ENCODE measurements around the gene PYGL. TPM values are rescaled to one million over a fixed set of nuclear protein-coding genes. Genes with fewer than 3 reads are reported as not detected.

The PYGL gene
- total and polyA plus RNA-seq, 2 experiments from 2014 or later, result 57.6 to 93.8 TPM

DNA sequence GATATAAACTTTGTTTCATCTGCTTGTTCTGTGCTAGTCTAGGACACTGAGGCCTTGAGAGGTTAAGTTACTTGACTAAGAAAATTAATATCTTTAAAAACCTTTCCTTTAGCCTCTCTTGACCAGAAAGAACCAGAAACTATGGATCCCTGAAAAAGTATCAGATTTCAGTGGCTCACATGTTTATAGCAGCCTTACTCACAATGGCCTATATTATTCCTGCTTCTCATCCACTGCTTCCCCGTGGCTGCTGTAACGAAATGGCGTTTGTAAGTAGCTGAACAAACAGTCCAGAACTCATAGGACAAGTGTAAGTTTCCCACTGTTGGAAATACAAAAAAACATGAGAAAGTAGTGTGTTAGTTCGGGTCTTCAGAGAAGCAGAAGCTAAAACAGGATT lies 3.2 kb upstream of the PYGL start:
- no peak overlapping the region for H3K4me3 ChIP-seq
- H3K9me2 ChIP-seq (ENCODE audit: insufficient read depth), result no peaks in the 10 kb centered on the region; the same call in 1 of the 2 replicates
- H2AFZ ChIP-seq, result peak overlapping the region; percentile 7; the same call in 1 of the 2 replicates
- Mint-ChIP-seq H3K4me3 (no peak overlapping the region), H3K27ac (no peak overlapping the region), H3K4me1 (peaks cover 12% of the 10 kb centered on the region), H3K9me3 (no peaks in the 10 kb centered on the region; the same call in 2 of the 3 replicates), H3K36me3 (ENCODE audit: low read depth) (no peaks in the 10 kb centered on the region; the same call in 2 of the 3 replicates), H3K27me3 (ENCODE audit: insufficient read depth, low read depth, poor library complexity) (peaks cover 9% of the 10 kb centered on the region)
- H3K36me3 ChIP-seq (ENCODE audit: insufficient read depth), result no peaks in the 10 kb centered on the region
- ATAC-seq, result no peak
- no peak overlapping the region for H3K4me2 ChIP-seq
- H3K4me1 ChIP-seq (ENCODE audit: insufficient read depth), result peaks cover 11% of the 10 kb centered on the region
- no peaks in the 10 kb centered on the region for H4K20me1 ChIP-seq (replicated peaks; ENCODE audit: insufficient read depth)
- 0 out of 2 replicates have a peak, but pooled peaks cover 5% of the 10 kb centered on the region for H3F3A ChIP-seq (replicated peaks; ENCODE audit: low read depth)
- H3K27me3 ChIP-seq (ENCODE audit: insufficient read depth), result peaks cover 8% of the 10 kb centered on the region; the same call in 1 of the 2 replicates
- H3K79me2 ChIP-seq (replicated peaks; ENCODE audit: insufficient read depth), result no peaks in the 10 kb centered on the region
- H3K27ac ChIP-seq (ENCODE audit: low read depth), result no peak overlapping the region
- no peak for DNase-seq (ENCODE audit: low spot score)
- no peak for TF ChIP-seq NANOG (IDR thresholded peaks at IDR 0.05; ENCODE audit: borderline replicate concordance)
- TF ChIP-seq CTCF (conservative IDR thresholded peaks at IDR 0.05; ENCODE audit: low read depth in 2 of 2), result no peak
- TF ChIP-seq, protein P1, sequence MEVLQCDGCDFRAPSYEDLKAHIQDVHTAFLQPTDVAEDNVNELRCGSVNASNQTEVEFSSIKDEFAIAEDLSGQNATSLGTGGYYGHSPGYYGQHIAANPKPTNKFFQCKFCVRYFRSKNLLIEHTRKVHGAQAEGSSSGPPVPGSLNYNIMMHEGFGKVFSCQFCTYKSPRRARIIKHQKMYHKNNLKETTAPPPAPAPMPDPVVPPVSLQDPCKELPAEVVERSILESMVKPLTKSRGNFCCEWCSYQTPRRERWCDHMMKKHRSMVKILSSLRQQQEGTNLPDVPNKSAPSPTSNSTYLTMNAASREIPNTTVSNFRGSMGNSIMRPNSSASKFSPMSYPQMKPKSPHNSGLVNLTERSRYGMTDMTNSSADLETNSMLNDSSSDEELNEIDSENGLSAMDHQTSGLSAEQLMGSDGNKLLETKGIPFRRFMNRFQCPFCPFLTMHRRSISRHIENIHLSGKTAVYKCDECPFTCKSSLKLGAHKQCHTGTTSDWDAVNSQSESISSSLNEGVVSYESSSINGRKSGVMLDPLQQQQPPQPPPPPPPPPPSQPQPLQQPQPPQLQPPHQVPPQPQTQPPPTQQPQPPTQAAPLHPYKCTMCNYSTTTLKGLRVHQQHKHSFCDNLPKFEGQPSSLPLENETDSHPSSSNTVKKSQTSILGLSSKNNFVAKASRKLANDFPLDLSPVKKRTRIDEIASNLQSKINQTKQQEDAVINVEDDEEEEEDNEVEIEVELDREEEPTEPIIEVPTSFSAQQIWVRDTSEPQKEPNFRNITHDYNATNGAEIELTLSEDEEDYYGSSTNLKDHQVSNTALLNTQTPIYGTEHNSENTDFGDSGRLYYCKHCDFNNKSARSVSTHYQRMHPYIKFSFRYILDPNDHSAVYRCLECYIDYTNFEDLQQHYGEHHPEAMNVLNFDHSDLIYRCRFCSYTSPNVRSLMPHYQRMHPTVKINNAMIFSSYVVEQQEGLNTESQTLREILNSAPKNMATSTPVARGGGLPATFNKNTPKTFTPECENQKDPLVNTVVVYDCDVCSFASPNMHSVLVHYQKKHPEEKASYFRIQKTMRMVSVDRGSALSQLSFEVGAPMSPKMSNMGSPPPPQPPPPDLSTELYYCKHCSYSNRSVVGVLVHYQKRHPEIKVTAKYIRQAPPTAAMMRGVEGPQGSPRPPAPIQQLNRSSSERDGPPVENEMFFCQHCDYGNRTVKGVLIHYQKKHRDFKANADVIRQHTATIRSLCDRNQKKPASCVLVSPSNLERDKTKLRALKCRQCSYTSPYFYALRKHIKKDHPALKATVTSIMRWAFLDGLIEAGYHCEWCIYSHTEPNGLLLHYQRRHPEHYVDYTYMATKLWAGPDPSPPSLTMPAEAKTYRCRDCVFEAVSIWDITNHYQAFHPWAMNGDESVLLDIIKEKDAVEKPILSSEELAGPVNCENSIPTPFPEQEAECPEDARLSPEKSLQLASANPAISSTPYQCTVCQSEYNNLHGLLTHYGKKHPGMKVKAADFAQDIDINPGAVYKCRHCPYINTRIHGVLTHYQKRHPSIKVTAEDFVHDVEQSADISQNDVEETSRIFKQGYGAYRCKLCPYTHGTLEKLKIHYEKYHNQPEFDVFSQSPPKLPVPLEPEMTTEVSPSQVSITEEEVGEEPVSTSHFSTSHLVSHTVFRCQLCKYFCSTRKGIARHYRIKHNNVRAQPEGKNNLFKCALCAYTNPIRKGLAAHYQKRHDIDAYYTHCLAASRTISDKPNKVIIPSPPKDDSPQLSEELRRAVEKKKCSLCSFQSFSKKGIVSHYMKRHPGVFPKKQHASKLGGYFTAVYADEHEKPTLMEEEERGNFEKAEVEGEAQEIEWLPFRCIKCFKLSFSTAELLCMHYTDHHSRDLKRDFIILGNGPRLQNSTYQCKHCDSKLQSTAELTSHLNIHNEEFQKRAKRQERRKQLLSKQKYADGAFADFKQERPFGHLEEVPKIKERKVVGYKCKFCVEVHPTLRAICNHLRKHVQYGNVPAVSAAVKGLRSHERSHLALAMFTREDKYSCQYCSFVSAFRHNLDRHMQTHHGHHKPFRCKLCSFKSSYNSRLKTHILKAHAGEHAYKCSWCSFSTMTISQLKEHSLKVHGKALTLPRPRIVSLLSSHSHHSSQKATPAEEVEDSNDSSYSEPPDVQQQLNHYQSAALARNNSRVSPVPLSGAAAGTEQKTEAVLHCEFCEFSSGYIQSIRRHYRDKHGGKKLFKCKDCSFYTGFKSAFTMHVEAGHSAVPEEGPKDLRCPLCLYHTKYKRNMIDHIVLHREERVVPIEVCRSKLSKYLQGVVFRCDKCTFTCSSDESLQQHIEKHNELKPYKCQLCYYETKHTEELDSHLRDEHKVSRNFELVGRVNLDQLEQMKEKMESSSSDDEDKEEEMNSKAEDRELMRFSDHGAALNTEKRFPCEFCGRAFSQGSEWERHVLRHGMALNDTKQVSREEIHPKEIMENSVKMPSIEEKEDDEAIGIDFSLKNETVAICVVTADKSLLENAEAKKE (CRISPR knock-in tag; IDR thresholded peaks at IDR 0.05), result no peak
- TF ChIP-seq POLR2AphosphoS5 (IDR thresholded peaks at IDR 0.05; ENCODE audit: low read depth), result no peak
- no peak for TF ChIP-seq ZNF331 (CRISPR knock-in tag; IDR thresholded peaks at IDR 0.05; ENCODE audit: low read depth)
- TF ChIP-seq CREB1 (CRISPR knock-in tag; IDR thresholded peaks at IDR 0.05; ENCODE audit: low read depth), result no peak
- no peak for TF ChIP-seq EZH2 (IDR thresholded peaks at IDR 0.05; ENCODE audit: low read depth, unreplicated experiment)
- no peak for TF ChIP-seq JUNB (IDR thresholded peaks at IDR 0.05; ENCODE audit: unreplicated experiment)
- no peak for TF ChIP-seq ZNF114 (CRISPR knock-in tag; IDR thresholded peaks at IDR 0.05)
- TF ChIP-seq STAT1 (IDR thresholded peaks at IDR 0.05; ENCODE audit: unreplicated experiment), result no peak
- TF ChIP-seq EZH2phosphoT487 (IDR thresholded peaks at IDR 0.05; ENCODE audit: unreplicated experiment), result no peak
- TF ChIP-seq, protein P2, sequence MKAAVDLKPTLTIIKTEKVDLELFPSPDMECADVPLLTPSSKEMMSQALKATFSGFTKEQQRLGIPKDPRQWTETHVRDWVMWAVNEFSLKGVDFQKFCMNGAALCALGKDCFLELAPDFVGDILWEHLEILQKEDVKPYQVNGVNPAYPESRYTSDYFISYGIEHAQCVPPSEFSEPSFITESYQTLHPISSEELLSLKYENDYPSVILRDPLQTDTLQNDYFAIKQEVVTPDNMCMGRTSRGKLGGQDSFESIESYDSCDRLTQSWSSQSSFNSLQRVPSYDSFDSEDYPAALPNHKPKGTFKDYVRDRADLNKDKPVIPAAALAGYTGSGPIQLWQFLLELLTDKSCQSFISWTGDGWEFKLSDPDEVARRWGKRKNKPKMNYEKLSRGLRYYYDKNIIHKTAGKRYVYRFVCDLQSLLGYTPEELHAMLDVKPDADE (IDR thresholded peaks at IDR 0.05), result no peak
- no peak for TF ChIP-seq REST (IDR thresholded peaks at IDR 0.05; ENCODE audit: unreplicated experiment)

All from GM23338 (cell line).